Astrocyte (in vitro differentiated cells and primary cell): ENCODE measurements around the gene CYREN.

Source experiments
- CTCF ChIP-seq: IDR thresholded peaks from 2 replicates; pipeline ENCODE4 v1.5.1; 2011; ENCODE audit warnings: low read depth, mild to moderate bottlenecking, inconsistent platforms, low read length, moderate library complexity; ENCODE audit not compliant: insufficient read depth
- EZH2 ChIP-seq: IDR thresholded peaks from 2 replicates; pipeline ENCODE4 v1.6.1; 2012; ENCODE audit warnings: mild to moderate bottlenecking, low read length, inconsistent platforms; ENCODE audit not compliant: insufficient read depth

GRCh38 chr7:135128931-135129330 is 41.6 kb downstream of the CYREN start:
- TF ChIP-seq CTCF = no peak
- TF ChIP-seq EZH2 = no peak
